ENCODE data around the gene FGB. TPM values are rescaled to one million over a fixed set of nuclear protein-coding genes. Genes with fewer than 3 reads are reported as not detected.

FGB gene
- polyA plus RNA-seq, 2 of the 4 experiments (the other 2 are of a cell fraction), result 13.8 to 169 TPM

- DNase-seq (ENCODE audit: low read depth in 1 of 2, low spot score in 1 of 2) (no peak), FAIRE-seq (no peak), ATAC-seq (no peak)
- POLR2A ChIA-PET, result no interaction called here
- TF ChIP-seq HES2 (IDR thresholded peaks at IDR 0.05) (no peak), GATA3 (IDR thresholded peaks at IDR 0.05; ENCODE audit: borderline replicate concordance) (no peak), POLR2A (IDR thresholded peaks at IDR 0.05; ENCODE audit: low read length) (no peak), MYC (IDR thresholded peaks at IDR 0.05; ENCODE audit: borderline replicate concordance, low read length) (no peak), MAFK (IDR thresholded peaks at IDR 0.05; ENCODE audit: partially characterized antibody) (no peak), HMGXB4 (CRISPR knock-in tag; IDR thresholded peaks at IDR 0.05; ENCODE audit: borderline replicate concordance) (no peak), JUNB (IDR thresholded peaks at IDR 0.05) (no peak), NFE2L2 (conservative IDR thresholded peaks at IDR 0.05; ENCODE audit: low read length) (no peak), USF2 (IDR thresholded peaks at IDR 0.05) (no peak), BHLHE40 (IDR thresholded peaks at IDR 0.05; ENCODE audit: low read depth, low read length) (no peak), ESRRA (IDR thresholded peaks at IDR 0.05; ENCODE audit: borderline replicate concordance, low read length) (no peak), EHF (CRISPR knock-in tag; IDR thresholded peaks at IDR 0.05) (no peak), FOSL2 (IDR thresholded peaks at IDR 0.05) (no peak), FOSL2 (CRISPR knock-in tag; IDR thresholded peaks at IDR 0.05) (no peak), RCOR1 (IDR thresholded peaks at IDR 0.05; ENCODE audit: low read depth, low read length) (no peak), SREBF2 (IDR thresholded peaks at IDR 0.05) (no peak), KDM1A (IDR thresholded peaks at IDR 0.05; ENCODE audit: low read depth) (no peak), RFX5 (IDR thresholded peaks at IDR 0.05) (no peak)
- H3K27ac ChIP-seq, result no peak overlapping the region
- CTCF ChIA-PET, result no interaction called here
- no peak overlapping the region for H3K4me2 ChIP-seq
- 100% methylated on average over 1 of the region's 1 CpG for WGBS (ENCODE audit: missing lambda C conversion rate)
- no peaks in the 10 kb centered on the region for H3K9me3 ChIP-seq
- no peak overlapping the region for H3K4me3 ChIP-seq
- H3K4me1 ChIP-seq, result no peaks in the 10 kb centered on the region
These were observed 28.5 kb upstream of the FGB start for GRCh38 chr4:154534296-154534695.

- no peaks in the 10 kb centered on the region for H3K9me3 ChIP-seq
- no peak for FAIRE-seq
- WGBS (ENCODE audit: missing lambda C conversion rate), result 84% methylated on average over 4 of the region's 4 CpGs
- DNase-seq (ENCODE audit: low read depth in 1 of 2, low spot score in 1 of 2), result no peak
- H3K4me3 ChIP-seq, result no peak overlapping the region
- H3K27ac ChIP-seq, result no peak overlapping the region
- no peaks in the 10 kb centered on the region for H3K4me1 ChIP-seq
- TF ChIP-seq RFX5 (IDR thresholded peaks at IDR 0.05) (no peak), POLR2AphosphoS2 (conservative IDR thresholded peaks at IDR 0.05; ENCODE audit: low read length) (no peak), FOSB (CRISPR knock-in tag; IDR thresholded peaks at IDR 0.05) (no peak), HEYL (CRISPR knock-in tag; IDR thresholded peaks at IDR 0.05) (no peak), HDAC2 (IDR thresholded peaks at IDR 0.05) (no peak), RCOR1 (IDR thresholded peaks at IDR 0.05; ENCODE audit: low read depth, low read length) (no peak), HOXB5 (CRISPR knock-in tag; IDR thresholded peaks at IDR 0.05) (no peak), POLR2A (IDR thresholded peaks at IDR 0.05; ENCODE audit: low read length) (no peak), HMGXB4 (CRISPR knock-in tag; IDR thresholded peaks at IDR 0.05; ENCODE audit: borderline replicate concordance) (no peak), REST (IDR thresholded peaks at IDR 0.05) (no peak), NFE2L2 (conservative IDR thresholded peaks at IDR 0.05; ENCODE audit: low read length) (no peak), FOSL2 (IDR thresholded peaks at IDR 0.05) (no peak), FOSL2 (CRISPR knock-in tag; IDR thresholded peaks at IDR 0.05) (no peak), HES2 (IDR thresholded peaks at IDR 0.05) (no peak), KDM5A (IDR thresholded peaks at IDR 0.05) (no peak)
- no peak for ATAC-seq
- ChIA-PET CTCF (interaction anchor here (2.3 kb wide), 1 partner anchor 10 kb away, joined by 8 read pairs; no protein-coding TSS in a partner anchor), POLR2A (no interaction called here)
- no peak overlapping the region for H3K4me2 ChIP-seq
These were observed 20.4 kb upstream of the FGB start for GRCh38 chr4:154542271-154542879.

Measured in A549 (cell line).